ENCODE measurements around the gene MRPS10. TPM values are rescaled to one million over a fixed set of nuclear protein-coding genes. Genes with fewer than 3 reads are reported as not detected.
"Not testable (repeated sequence)": the region's sequence is repeated elsewhere in the genome, so short reads cannot be mapped to it uniquely, and the experiment has no call there.

MRPS10 gene
- total and polyA plus RNA-seq, 12 donors, result 22.6 to 82.1 (median 58.2) TPM

- no peak for TF ChIP-seq CTCF (IDR thresholded peaks at IDR 0.05)
- WGBS, 2 donors, result 87 to 94% methylated on average over 6 of the region's 6 CpGs
- intact Hi-C loops (cut with DNase I), result loop anchor here in 3 of 10 donors (10.0 kb wide), 3 partner anchors 243 to 427 kb away; partner anchors contain the start of genes PRICKLE4 (in 2 of the 3), TOMM6 (in 2 of the 3) and TRERF1 (in 1 of the 3)
- ATAC-seq, result no peak
- no peak for DNase-seq
- H3K9me3 ChIP-seq, result no peaks in the 10 kb centered on the region
- H3K4me1 ChIP-seq, result peaks cover 0 to 33% (median 10%) of the 10 kb centered on the region in 9 donors
- no peak overlapping the region for H3K4me3 ChIP-seq
- H3K36me3 ChIP-seq, result peaks cover 0 to 75% (median 51%) of the 10 kb centered on the region in 9 donors
- no peaks in the 10 kb centered on the region for H3K27me3 ChIP-seq
- H3K27ac ChIP-seq, result no peak overlapping the region
Observed at GRCh38 chr6:42211726-42212125, 5.9 kb downstream of the MRPS10 start.

- intact Hi-C loops (cut with DNase I), result loop anchor here in 3 of 10 donors (10.0 kb wide), 3 partner anchors 244 to 426 kb away; partner anchors contain the start of genes PRICKLE4 (in 2 of the 3), TOMM6 (in 2 of the 3) and TRERF1 (in 1 of the 3)
- Histone ChIP-seq H3K4me3 (no peak overlapping the region), H3K36me3 (peaks cover 0 to 87% (median 59%) of the 10 kb centered on the region in 9 donors), H3K27me3 (no peaks in the 10 kb centered on the region), H3K27ac (no peak overlapping the region), H3K4me1 (peaks cover 0 to 24% (median 6%) of the 10 kb centered on the region in 9 donors), H3K9me3 (no peaks in the 10 kb centered on the region)
- DNase-seq (no peak), ATAC-seq (peak in 1 of 8 donors; percentile 9)
- TF ChIP-seq CTCF (IDR thresholded peaks at IDR 0.05), result no peak
- no CpG with 5 or more reads among the region's 1 CpG for whole genome bisulfite sequencing, 2 donors
Observed at GRCh38 chr6:42210551-42210950, 7.1 kb downstream of the MRPS10 start.

GRCh38 chr6:42207559-42207958 is 10.1 kb downstream of the MRPS10 start:
- peaks cover 0 to 98% (median 55%) of the 10 kb centered on the region in 9 donors for H3K36me3 ChIP-seq

GRCh38 chr6:42204768-42205282 is 12.8 kb downstream of the MRPS10 start:
- no peak overlapping the region for H3K4me3 ChIP-seq
- no peak for ATAC-seq
- intact Hi-C loops (cut with DNase I), result no loop called here
- 96% methylated on average over 4 of the region's 4 CpGs for WGBS, 2 donors
- peaks cover 0 to 79% (median 37%) of the 10 kb centered on the region in 9 donors for H3K36me3 ChIP-seq
- H3K27ac ChIP-seq, result no peak overlapping the region
- no peaks in the 10 kb centered on the region for H3K27me3 ChIP-seq
- no peak for DNase-seq
- no peaks in the 10 kb centered on the region for H3K9me3 ChIP-seq
- H3K4me1 ChIP-seq, result peaks cover 0 to 20% (median 4%) of the 10 kb centered on the region in 9 donors
- no peak for TF ChIP-seq CTCF (IDR thresholded peaks at IDR 0.05)

More at GRCh38 chr6:42207559-42207958, 10.1 kb downstream of the MRPS10 start:
- DNase-seq; H3K4me3 ChIP-seq; H3K9me3 ChIP-seq; ATAC-seq; H3K27me3 ChIP-seq; H3K27ac ChIP-seq; intact Hi-C loops (cut with DNase I): not testable (repeated sequence)
- H3K4me1 ChIP-seq, result peaks cover 0 to 11% (median 0%) of the 10 kb centered on the region in 9 donors
- WGBS, 2 donors, result 76 to 91% methylated on average over 2 of the region's 2 CpGs

DNA sequence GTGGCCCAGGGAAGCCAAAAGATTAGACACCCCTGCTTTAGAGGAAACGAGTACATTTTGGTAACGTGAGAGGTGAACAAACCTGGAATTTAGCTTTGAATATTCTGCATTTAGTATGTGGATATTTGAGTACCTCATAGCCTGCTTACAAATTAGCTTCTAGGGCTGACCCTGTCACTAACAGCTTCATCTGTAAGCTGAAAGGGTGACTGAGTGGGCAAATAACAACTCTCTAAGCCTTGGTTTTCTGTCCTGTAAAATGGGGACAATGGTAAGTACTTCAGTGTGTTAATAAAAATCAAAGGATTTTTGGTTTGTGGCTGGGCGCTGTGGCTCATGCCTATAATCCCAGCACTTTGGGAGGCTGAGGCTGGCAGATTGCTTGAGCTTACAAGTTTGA is 14.5 kb downstream of the MRPS10 start:
- no peak for ATAC-seq
- Histone ChIP-seq H3K9me3 (peaks cover 0 to 6% (median 0%) of the 10 kb centered on the region in 11 donors), H3K36me3 (peaks cover 0 to 66% (median 21%) of the 10 kb centered on the region in 9 donors), H3K4me3 (no peak overlapping the region), H3K27me3 (no peaks in the 10 kb centered on the region), H3K4me1 (peaks cover 0 to 20% (median 4%) of the 10 kb centered on the region in 9 donors), H3K27ac (no peak overlapping the region)
- no peak for TF ChIP-seq CTCF (IDR thresholded peaks at IDR 0.05)
- intact Hi-C loops (cut with DNase I), result no loop called here
- WGBS, 2 donors, result 94 to 95% methylated on average over 3 of the region's 3 CpGs
- DNase-seq, result no peak

DNA sequence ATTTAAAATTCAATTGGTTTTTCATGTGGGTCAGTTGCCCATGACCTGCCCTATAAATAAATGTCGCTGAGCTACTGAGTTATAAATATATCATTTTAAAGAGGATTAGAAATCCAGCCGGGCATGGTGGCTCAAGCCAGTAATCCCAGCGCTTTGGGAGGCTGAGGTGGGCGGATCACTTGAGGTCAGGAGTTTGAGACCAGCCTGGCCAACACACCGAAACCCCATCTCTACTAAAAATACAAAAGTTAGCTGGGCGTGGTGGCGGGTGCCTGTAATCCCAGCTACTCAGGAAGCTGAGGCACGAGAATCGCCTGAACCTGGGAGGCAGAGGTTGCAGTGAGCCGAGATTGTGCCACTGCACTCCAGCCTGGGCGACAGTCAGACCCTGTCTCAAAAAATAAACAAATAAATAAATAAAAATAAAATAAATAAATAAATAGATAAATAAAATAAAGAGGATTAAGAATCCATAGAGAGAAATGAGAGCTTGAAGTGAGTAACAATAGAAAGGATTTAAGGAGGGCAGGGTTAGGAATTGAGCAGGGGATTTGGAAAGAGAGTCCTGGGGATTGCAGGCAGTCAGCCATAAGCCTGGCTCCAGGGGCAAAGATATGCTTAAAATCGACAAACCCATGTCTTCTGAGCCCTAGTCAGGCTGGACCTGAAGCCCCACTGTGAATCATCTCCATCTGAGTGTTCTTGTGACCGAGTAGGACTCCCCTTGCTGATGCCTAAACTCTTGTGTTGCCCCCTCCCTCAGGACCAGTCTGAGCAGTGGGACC is 15.3 kb downstream of the MRPS10 start:
- H3K36me3 ChIP-seq, result peaks cover 0 to 59% (median 12%) of the 10 kb centered on the region in 9 donors
- intact Hi-C loops (cut with DNase I); H3K27me3 ChIP-seq; H3K9me3 ChIP-seq; H3K27ac ChIP-seq; DNase-seq; H3K4me3 ChIP-seq; ATAC-seq: not testable (repeated sequence)
- peaks cover 0 to 20% (median 4%) of the 10 kb centered on the region in 9 donors for H3K4me1 ChIP-seq
- 88 to 90% methylated on average over 13 of the region's 13 CpGs for WGBS, 2 donors

Data from heart right ventricle (tissue), 16 donors.